ENCODE measurements around the gene CACNA2D4. TPM values are rescaled to one million over a fixed set of nuclear protein-coding genes. Genes with fewer than 3 reads are reported as not detected.

Gene CACNA2D4
- total and polyA plus RNA-seq, 4 donors, result 0.82 to 2.8 (median 1.3) TPM

- no peaks in the 10 kb centered on the region for H3K9me3 ChIP-seq (ENCODE audit: control insufficient read depth in 4 of 4, low read length in 3 of 4)
- no peak overlapping the region for H3K4me3 ChIP-seq (ENCODE audit: low read depth in 1 of 3, low read length in 3 of 3)
- no peaks in the 10 kb centered on the region for H3K27me3 ChIP-seq (ENCODE audit: control insufficient read depth in 4 of 4, insufficient read depth in 4 of 4, low read length in 3 of 4)
- no peak overlapping the region for H3K9ac ChIP-seq (ENCODE audit: low read depth in 1 of 2, low read length in 2 of 2)
- WGBS, result 97% methylated on average over 2 of the region's 2 CpGs
- no peak for TF ChIP-seq NR2F2 (IDR thresholded peaks at IDR 0.05)
- TF ChIP-seq EGR1 (IDR thresholded peaks at IDR 0.05; ENCODE audit: low read depth in 2 of 2), result no peak
- TF ChIP-seq JUND (IDR thresholded peaks at IDR 0.05), result no peak
- TF ChIP-seq TAF1 (conservative IDR thresholded peaks at IDR 0.05), result no peak
- TF ChIP-seq, protein P1, sequence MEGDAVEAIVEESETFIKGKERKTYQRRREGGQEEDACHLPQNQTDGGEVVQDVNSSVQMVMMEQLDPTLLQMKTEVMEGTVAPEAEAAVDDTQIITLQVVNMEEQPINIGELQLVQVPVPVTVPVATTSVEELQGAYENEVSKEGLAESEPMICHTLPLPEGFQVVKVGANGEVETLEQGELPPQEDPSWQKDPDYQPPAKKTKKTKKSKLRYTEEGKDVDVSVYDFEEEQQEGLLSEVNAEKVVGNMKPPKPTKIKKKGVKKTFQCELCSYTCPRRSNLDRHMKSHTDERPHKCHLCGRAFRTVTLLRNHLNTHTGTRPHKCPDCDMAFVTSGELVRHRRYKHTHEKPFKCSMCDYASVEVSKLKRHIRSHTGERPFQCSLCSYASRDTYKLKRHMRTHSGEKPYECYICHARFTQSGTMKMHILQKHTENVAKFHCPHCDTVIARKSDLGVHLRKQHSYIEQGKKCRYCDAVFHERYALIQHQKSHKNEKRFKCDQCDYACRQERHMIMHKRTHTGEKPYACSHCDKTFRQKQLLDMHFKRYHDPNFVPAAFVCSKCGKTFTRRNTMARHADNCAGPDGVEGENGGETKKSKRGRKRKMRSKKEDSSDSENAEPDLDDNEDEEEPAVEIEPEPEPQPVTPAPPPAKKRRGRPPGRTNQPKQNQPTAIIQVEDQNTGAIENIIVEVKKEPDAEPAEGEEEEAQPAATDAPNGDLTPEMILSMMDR (IDR thresholded peaks at IDR 0.05; ENCODE audit: low read depth, low read length, missing input control), result no peak
- no peak for TF ChIP-seq SP1 (IDR thresholded peaks at IDR 0.05)
- no peak for TF ChIP-seq RAD21 (IDR thresholded peaks at IDR 0.05)
- H3K36me3 ChIP-seq (ENCODE audit: control insufficient read depth in 4 of 4, insufficient read depth in 3 of 4, low read depth in 1 of 4, low read length in 3 of 4), result peaks cover 0 to 6% (median 3%) of the 10 kb centered on the region in 4 donors
- no peak overlapping the region for H3K27ac ChIP-seq (ENCODE audit: low read depth in 1 of 2, low read length in 2 of 2)
- DNase-seq (ENCODE audit: low spot score), result no peak
- peaks cover 7 to 26% (median 13%) of the 10 kb centered on the region in 4 donors for H3K4me1 ChIP-seq (ENCODE audit: control insufficient read depth in 4 of 4, insufficient read depth in 4 of 4, low read length in 3 of 4)
These were observed 173.5 kb downstream of the CACNA2D4 start for GRCh38 chr12:1744932-1745331.

Other genes with a start within 250 kb of the CACNA2D4 start
- gene ADIPOR2, start 227.6 kb downstream of the CACNA2D4 start, total RNA-seq, result 10 to 100 TPM; 42.5 to 68.3 TPM
- gene ADIPOR2, start 227.6 kb downstream of the CACNA2D4 start, polyA plus RNA-seq, result 10 to 100 TPM; 26.6 to 40.8 TPM
- not detected for gene LRTM2, start 98.1 kb downstream of the CACNA2D4 start, total RNA-seq
- gene LRTM2, start 98.1 kb downstream of the CACNA2D4 start, polyA plus RNA-seq, result not detected
- gene DCP1B, start 85.8 kb upstream of the CACNA2D4 start, total RNA-seq, result 1 to 10 TPM; 3.5 to 5.1 TPM
- gene DCP1B, start 85.8 kb upstream of the CACNA2D4 start, polyA plus RNA-seq, result 1 to 10 TPM; 4.0 to 5.5 TPM
- 1 to 10 TPM in 1 of 2 donors, under 1 TPM in 1; 0.37 to 1.9 TPM for gene CACNA1C, start 134.3 kb upstream of the CACNA2D4 start, total RNA-seq
- under 1 TPM; 0.23 to 0.44 TPM for gene CACNA1C, start 134.3 kb upstream of the CACNA2D4 start, polyA plus RNA-seq